IMR-90 (cell line): Measurements from ENCODE around the gene C3.

Experiments used
- BHLHE40 ChIP-seq: fragments of 150-350 bp; IDR thresholded peaks from 2 replicates; pipeline ENCODE4 v1.6.1; 2016; ENCODE audit warnings: mild to moderate bottlenecking, low read depth, low read length
- CEBPB ChIP-seq: IDR thresholded peaks from 2 replicates; pipeline ENCODE4 v1.6.1; 2012; ENCODE audit warnings: low read depth, low read length, improper control_type of control experiment
- CHD1 ChIP-seq: IDR thresholded peaks from 2 replicates; pipeline ENCODE4 v1.6.1; 2012; ENCODE audit warnings: low read depth, low read length, improper control_type of control experiment
- CTCF ChIP-seq: conservative IDR thresholded peaks from 2 replicates; pipeline ENCODE4 v1.5.1; 2012; ENCODE audit warnings: mild to moderate bottlenecking, low read depth, low read length, improper control_type of control experiment
- MAFK ChIP-seq: IDR thresholded peaks from 2 replicates; pipeline ENCODE4 v1.6.1; 2012; ENCODE audit warnings: low read depth, low read length, improper control_type of control experiment
- MAZ ChIP-seq: IDR thresholded peaks from 2 replicates; pipeline ENCODE4 v1.6.1; 2012; ENCODE audit warnings: low read depth, mild to moderate bottlenecking, low read length, improper control_type of control experiment, moderate library complexity, borderline replicate concordance
- MXI1 ChIP-seq: IDR thresholded peaks from 2 replicates; pipeline ENCODE4 v1.6.1; 2012; ENCODE audit warnings: low read depth, mild to moderate bottlenecking, low read length, moderate library complexity, borderline replicate concordance
- POLR2A ChIP-seq: IDR thresholded peaks from 2 replicates; pipeline ENCODE4 v1.6.1; 2012; ENCODE audit warnings: mild to moderate bottlenecking, low read depth, low read length
- RAD21 ChIP-seq: IDR thresholded peaks from 2 replicates; pipeline ENCODE4 v1.6.1; 2012; ENCODE audit warnings: low read length, improper control_type of control experiment
- RFX5 ChIP-seq: IDR thresholded peaks from 2 replicates; pipeline ENCODE4 v1.8.0; 2012; ENCODE audit warnings: low read depth, mild to moderate bottlenecking, low read length, moderate library complexity
- SMC3 ChIP-seq: fragments of 150-350 bp; IDR thresholded peaks from 2 replicates; pipeline ENCODE4 v1.6.1; 2016; ENCODE audit warnings: low read depth, mild to moderate bottlenecking, antibody characterized with exemption, low read length, moderate library complexity
- USF2 ChIP-seq: fragments of 150-350 bp; IDR thresholded peaks from 2 replicates; pipeline ENCODE4 v1.6.1; 2017; ENCODE audit warnings: mild to moderate bottlenecking, antibody characterized with exemption, low read length, low read depth

- TF ChIP-seq CTCF (no peak), POLR2A (no peak), BHLHE40 (no peak), CEBPB (no peak), MXI1 (no peak), SMC3 (no peak), MAZ (no peak), MAFK (no peak), USF2 (no peak), RFX5 (no peak), RAD21 (no peak), CHD1 (no peak)
Observed at GRCh38 chr19:6754653-6755463, 34.4 kb upstream of the C3 start.
